GM10847 (cell line): Measurements from ENCODE around the gene PER3.

Source experiments
- POLR2A ChIP-seq: IDR thresholded peaks from 2 replicates; pipeline ENCODE4 v1.6.1; 2011; ENCODE audit not compliant: insufficient read length; ENCODE audit errors: extremely low read depth

Gene PER3

DNA sequence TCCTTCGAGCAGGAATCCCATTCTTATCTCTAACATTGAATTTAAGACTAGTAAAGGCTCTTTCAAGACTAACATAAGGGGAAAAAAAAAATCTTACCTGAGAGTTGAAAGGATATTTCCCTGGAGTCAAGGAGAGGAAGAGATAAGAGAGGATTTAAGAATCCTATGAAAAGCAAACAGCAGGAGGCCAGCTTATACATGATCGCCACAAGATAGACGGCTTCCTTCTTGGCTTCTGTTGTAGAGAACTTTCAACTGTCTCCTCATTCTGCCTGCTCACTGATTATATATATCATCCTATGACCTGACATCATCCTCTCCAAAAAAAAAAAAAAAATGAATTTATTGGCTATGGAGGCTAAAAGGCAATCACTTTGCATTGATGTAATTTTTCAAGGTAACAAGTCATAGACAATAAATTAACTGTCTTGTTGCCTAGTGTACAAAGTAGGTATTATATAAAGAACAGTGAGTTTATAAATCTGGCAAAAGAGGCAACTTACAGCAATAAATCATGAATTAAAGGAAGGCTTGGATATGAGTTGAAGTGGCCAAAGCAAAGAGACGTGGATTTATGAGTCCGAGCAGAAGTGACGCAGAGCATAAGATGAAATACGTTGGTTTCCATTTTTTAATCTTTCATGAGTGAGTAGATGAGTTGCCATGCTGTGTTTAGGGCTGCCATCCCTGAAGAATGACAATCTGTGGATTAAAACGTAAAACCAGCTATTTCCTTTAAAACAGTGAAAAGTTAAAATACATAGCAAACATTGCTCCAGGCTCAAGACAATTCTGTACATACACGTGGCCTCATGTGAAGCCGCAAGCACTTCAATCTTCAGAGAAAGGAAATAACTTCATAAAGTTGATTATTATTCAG, 69.0 kb downstream of the PER3 start, which contains the start of gene UTS2:
Gene UTS2 (minus strand): TSS at position 262 of the 880 bp plus-strand sequence. CDS start 62 bp downstream, at position 200.
- TF ChIP-seq POLR2A, result no peak

GRCh38 chr1:7853684-7854026, 69.6 kb downstream of the PER3 start:
- TF ChIP-seq POLR2A, result no peak

DNA sequence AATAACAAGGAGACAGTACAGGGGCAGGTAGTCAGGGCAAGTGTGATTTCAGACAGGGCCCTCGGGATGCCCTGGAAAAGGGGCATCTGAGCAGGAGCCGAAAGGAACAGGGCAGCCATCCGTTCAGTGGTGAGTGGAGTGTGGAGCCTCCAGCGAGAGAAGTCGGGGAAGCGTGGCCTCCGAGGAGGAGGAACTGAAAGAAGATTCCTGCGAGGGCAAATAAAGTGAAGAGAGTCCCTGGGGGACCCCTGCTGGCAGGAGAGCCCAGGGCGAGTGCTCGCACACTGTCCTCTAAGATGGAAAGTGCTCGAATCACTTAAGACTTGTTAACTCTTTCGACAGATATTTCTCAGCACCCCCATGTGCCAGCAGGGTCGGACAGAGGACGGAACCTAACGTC, 72.3 kb downstream of the PER3 start:
- TF ChIP-seq POLR2A, result no peak

DNA sequence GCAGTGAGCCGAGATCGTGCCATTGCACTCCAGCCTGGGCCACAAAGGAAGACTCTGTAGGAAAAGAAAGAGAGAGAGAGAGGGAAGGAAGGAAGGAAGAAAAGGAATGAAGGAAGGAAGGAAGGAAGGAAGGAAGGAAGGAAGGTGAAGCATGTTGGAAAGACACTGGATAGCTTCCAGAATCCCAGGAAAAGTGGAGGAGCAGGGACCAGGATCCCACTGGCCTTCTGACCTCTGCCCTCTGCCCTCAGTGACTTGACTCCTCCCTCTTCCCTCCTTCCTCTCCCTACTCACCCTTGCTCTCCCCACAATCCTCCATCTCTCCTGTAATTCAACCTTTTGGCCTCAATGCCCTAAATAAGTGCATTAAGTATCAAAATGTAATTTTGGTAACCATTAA, 72.9 kb downstream of the PER3 start:
- no peak for TF ChIP-seq POLR2A

DNA sequence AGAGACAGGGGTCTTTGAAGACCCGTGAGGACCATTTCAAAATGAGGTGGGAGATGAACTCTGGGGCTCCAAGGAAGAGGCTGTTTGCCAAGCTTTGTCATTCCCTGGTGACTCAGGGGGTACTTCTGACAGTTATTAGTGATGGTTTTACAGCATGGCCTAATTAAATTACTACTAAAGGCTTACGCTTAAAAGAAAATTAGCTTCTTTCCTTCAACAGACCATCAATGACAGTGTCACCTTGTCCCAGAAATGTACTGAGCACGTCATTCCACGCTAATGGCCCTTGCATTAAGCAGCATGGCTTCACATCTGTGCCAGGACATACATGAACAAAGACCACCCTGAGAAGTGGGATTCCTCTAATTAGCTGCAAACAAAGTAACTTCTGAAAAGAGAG, 73.9 kb downstream of the PER3 start:
- TF ChIP-seq POLR2A, result no peak

DNA sequence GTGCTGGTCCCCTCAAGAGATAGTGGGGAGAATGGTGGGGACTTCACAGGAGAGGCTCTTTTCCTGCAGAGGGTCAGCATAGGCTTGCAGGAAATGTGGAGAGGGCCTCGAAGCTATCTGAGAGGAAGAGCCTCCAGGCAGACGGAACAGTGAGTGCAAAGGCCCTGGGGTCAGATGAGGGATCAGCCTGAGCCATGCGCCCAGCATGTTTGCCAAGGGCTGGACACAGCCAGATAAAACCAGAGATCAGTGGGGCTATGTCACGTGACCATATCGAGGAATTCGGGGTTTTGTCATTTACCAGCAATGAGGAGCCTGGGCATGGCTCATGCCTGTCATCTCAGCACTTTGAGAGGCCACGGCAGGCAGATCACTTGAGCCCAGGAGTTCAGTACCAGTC, 75.3 kb downstream of the PER3 start:
- no peak for TF ChIP-seq POLR2A

DNA sequence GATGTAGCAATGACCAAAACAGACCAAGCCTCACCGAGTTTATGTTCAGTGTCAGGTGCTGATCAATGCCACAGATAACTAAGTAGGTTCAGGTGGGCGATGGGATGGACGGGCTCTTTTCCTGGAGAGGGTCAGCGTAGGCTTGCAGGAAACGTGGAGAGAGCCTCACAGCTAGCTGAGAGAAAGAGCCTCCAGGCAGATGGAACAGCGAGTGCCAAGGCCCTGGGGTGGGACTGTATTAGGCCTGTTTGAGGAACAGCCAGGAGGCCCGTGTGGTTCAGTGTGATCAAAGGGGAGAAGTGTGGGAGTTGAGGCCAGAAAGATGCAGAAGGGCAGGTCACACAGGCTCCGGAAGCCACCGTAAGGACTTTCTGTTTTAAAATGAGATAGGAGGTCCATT, 76.0 kb downstream of the PER3 start:
- TF ChIP-seq POLR2A, result no peak

DNA sequence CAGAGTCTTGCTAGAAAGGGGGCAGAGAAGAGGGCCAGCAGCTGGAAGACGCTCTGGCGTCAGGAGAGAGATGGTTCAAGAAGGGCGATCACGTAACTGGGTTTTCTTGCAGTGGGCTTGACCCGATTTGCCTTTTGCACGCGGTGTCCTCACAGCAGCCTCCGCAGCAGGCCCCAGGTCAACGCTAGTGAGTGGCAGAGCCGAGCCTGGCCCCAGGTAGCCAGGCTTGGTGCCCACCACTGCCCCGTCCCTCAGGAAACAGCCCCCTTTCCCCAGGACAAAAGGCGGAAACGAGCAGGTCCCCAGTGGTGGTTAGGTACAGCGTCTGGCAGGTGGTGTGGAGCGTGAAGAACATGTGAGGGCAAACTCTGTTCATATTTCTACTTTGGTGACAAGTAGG, 77.4 kb downstream of the PER3 start:
- TF ChIP-seq POLR2A, result no peak

- TF ChIP-seq POLR2A, result no peak
Measured at GRCh38 chr1:7862211-7863060, 78.3 kb downstream of the PER3 start.

DNA sequence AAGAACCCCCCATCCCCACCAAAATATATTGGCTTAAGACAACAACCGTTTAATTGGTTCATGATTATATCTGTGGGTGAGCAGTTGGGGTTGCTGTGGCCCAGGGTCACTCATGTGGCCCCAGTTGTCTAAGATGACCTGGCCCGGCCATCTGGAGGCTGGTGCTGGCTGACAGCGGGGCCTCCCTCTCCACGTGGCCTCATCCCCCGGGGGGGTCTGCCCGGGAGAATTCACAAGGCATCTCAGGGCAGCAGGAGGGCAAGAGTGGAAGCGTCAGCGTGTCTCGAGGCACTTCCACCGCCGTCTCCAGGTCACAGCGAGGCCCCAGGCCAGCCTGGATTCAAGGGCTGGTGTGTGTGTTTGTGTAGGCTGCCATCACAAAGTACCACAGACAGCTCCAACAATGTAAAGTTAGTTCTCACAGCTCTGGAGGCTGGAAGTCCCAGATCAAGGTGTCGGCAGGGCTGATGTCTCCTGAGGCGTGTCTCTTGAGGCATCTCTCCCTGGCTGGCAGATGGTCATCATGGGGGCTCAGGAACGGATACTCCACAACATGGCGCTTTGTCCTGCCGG, 79.8 kb downstream of the PER3 start:
- TF ChIP-seq POLR2A, result no peak

- no peak for TF ChIP-seq POLR2A
Measured at GRCh38 chr1:7865978-7866377, 81.9 kb downstream of the PER3 start.

DNA sequence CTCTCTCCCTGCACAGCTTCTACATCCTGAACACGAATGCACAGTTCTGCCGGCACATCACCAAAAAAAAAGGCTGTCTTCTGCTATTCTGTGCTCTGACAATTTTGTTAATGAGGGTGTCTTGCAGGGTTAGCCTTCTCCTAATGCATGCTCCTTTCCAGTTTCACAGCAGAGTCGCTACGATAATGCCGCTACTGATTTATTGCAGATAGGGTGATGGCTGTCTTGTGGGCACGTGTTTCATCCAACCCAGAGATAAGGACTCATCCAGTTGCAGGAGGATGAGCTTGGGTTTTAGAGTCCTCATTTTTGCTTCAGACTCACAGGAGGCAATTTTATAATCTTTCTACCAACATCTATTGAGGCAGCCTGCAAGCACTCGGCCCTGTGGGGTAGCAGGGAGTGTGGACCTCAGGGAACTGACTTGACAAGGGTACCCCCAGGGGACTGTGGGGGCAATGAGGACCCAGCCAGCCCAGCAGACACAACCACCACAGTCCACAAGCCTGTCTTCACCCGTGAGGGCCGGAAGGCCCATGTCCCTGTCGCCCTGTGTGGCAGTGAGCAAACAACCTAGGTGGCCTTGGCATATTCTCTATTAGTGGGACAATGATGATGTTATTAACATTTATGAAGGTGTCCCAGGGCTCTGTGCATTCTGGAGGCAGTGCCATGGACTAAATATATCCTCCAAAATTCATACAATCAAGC, 84.1 kb downstream of the PER3 start:
- TF ChIP-seq POLR2A, result no peak

DNA sequence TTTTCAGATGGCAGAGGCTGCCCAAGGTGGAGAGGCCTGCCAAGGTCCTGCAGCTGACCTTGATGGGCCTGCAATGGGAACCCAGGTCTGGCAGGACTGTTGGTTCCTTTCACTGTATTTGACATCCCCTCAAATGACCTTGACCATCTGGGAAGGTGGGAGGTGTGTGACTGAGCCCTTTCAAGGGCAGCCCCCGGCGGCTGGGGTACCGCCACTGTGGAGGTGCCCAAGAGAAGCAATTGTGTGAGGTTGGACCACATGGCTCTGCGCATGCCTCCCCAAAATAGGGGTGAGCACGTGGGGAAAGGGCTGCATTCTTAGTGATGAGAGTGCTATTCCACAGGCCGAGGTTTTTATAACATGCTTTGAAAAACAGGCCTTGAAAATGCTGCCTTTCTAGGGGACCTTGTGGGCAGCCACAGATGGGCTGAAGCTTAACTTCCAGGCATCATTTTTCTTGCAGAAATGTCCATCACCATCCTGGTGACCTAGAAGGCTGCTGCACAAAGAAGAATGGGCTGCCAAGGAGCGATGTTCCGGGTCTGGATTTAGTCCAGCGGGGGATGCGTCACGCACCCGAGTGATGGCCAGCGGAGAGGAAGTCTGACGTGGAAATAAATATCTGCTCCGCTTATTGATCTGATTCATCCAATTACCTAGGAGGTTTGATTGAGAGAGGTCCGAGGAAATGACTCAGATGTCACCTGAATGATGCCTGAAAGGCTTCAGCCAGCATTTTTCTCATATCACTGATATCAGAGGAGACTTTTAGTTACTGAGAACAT, 85.2 kb downstream of the PER3 start:
- no peak for TF ChIP-seq POLR2A

- no peak for TF ChIP-seq POLR2A
Measured at GRCh38 chr1:7871136-7871535, 87.0 kb downstream of the PER3 start.
